Measurements from ENCODE around the gene CD151.

Gene CD151

DNA sequence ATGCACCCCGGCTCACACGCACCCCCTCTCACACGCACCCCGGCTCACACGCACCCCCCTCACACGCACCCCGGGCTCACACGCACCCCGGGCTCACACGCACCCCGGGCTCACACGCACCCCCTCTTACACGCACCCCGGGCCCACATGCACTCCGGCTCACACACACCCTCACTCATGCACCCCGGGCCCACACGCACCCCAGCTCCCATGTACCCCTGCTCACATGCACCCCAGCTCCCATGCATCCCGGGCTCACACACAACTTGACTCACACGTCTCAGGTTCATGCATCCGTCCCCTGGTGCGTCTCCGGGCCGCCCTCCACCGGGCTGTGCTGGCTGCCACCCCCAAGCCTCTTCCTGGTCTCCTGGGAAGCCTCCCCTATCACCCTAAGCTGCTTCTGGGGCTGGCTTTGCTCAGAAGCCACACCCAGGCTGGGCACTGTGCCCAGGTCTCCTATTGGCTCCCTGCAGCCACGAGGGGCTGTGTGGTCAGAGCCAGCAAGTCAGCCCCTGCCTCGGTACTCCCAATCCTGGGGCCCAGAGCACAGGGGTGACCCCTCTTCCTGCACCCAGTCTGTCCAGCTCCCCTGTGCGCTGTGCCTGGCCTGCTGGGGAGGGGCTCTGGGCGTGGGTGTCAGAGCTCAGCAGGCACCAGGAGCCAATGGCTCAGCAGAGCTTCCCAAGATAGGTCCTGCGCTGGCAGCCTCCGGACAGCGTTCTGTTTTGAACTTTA lies 26.8 kb downstream of the CD151 start:
- no peak for DNase-seq

DNA sequence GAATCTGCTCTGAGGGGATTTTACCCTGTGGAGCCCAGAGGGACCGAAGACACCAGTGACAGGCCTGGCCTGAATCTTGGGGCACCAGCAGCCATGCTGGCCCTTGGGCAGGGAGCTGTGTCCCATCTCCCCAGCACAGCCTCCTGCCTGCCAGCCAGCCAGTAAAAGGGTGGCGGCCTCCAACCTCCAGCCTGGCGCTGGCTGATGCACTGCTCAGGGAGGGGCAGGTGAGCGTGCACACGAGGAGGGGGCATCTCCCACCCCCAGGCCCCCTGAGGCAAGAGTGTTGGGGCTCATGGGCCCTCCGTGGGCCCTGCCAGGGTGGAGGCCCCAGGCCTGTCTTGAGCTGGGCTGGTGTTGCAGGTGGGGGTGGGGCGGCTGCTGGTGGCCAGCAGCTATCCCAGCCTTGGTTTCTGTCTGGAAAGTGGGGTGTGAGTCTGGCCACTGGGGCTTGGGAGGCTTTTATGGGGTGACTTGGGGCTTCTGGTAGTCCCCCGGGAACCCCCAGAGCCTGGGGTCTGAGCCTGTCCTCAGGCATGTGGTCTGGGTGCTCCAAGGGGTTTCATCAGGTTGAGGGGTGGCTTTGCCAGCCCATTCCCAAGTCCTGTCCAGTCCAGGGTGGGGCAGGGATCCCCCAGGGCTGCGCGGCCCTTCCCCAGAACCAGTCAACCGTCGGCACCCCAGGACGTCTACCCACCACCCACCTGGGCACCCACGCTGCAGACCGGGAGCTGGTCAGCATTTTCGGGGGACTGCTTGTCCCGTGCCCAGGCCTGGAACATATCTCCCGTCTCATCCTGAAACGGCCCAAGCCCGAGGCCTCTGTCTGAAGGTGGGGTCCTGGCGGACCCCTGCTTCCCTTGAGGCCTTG lies 27.7 kb downstream of the CD151 start:
- DNase-seq: no peak

- no peak for DNase-seq
These were observed 28.3 kb downstream of the CD151 start for GRCh38 chr11:861105-861479.

DNA sequence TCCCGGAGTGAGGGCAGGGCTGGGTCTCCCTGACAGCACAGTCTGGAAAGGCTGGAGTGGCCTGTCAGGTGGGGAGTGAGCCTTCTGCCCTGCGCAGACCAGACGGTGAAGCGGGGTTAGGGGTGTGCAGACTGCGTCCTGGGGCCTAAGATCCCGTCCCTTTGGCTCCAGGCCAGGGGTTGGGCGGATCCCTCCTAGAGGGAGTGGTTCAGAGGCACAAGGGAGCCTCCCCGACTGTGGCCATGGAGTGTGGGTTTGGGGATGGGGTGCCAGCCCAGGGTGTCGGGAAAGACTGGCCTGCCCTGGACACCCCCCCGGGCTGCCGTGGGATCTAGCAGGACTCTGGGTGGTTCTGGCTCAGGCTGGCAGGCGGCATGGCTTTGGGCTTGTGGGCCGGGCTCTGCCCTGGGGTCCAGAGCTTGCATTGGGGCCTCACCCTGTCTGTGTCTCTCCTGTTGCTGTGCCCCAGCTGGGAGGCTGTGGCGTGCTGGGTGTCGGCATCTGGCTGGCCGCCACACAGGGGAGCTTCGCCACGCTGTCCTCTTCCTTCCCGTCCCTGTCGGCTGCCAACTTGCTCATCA lies 29.4 kb downstream of the CD151 start:
- no peak for DNase-seq

DNA sequence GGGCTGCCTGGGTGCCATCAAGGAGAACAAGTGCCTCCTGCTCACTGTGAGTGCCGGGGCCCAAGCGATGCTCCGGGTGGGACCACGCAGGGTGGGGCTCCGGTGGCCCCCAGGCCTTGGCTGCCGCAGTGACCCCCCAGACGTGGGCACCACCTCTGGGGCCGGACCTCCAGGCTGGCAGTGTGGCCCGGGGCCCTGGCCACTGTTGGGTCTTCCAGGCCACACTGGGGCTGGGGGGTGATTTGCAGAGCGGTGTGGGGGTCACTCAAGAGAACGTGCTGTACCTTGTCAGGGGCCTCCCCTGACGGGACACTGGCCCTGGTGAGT lies 29.9 kb downstream of the CD151 start:
- DNase-seq: no peak

GRCh38 chr11:863023-863909 lies 30.5 kb downstream of the CD151 start:
- no peak for DNase-seq

DNA sequence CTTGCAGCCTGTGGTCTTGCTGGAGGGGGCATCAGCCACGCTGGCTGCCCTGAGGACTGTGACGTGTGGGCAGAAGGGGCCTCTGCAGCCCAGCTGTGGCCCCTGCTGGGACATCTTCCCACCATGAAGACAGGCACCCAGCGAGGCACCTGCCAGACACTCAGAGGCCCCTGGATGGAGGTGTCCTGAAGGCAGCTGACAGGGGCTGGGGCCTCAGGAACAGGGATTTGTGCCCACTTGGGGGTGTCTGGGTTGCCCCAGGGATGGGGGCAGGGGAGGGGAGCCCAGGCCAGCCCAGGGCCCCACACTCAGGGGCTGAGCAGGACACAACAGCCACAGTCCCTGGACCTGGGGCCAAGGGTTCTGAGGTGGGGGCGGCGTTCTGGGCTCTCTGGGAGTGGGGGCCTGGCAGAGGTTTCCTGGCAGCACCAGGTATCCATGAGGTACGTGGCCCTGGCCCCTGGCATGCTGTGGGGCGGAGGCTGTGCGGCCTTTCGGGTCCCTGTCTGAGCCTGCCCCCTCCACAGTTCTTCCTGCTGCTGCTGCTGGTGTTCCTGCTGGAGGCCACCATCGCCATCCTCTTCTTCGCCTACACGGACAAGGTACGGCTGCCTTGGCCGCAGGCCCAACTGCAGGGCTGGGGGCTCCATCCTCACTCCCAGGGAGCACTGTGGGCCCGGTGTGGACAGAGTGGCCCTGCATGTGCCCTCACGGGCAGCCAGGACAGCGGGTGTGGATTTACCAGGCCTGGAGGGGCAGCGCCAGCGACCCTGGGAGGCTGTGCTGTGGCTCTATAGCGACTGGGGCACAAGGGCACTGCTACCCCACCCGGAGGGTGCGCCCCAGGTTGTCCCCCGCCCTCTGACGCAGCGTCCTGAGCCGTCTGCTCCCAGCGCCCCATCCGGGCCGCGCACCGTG lies 31.4 kb downstream of the CD151 start:
- DNase-seq: no peak

GRCh38 chr11:864898-865297 lies 32.1 kb downstream of the CD151 start:
- DNase-seq: no peak

- DNase-seq: no peak
These were observed 33.0 kb downstream of the CD151 start for GRCh38 chr11:865462-866430.

GRCh38 chr11:866481-866880 lies 33.7 kb downstream of the CD151 start:
- DNase-seq: no peak

DNA sequence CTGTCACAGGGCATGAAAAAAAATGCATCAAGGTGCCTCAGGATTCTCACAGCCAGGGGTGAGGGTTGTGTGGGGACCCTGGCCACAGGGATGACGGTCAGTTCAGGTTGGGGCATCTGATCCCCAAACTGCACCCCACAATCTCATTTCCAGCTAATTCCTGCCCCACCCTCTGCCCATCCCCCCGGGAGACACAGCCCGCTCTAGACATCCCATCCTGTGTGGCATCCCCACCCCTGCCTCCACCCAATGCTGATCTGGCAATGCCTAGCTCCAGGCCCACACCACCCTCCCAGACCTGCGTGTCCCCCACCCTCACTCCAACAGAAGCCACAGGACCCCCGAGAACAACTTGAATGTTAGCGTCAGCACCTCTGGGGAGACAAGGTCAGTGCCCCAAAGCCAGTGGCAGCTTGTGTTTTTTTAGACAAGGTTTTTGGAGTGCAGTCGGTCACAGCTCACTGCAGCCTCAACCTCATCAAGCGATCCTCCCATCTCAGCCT lies 35.2 kb downstream of the CD151 start:
- DNase-seq: no peak

DNA sequence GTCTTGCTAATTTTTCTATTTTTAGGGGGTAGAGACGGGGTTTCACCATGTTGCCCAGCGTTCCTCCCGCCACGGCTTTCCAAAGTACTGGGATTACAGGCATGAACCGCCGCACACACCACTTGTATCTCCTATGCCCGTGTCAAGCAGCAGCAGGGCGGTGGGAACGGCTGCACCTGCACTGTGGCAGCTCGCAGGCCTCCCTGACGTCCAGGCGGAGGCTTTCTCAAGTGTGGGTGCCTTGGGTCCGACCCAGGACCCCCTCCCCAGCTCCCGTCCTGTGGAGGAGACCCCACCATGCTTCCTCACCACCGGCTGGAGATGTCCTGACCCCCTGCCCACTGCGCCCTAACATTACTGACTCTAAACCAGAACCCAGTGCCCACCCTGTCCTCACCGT lies 35.6 kb downstream of the CD151 start:
- DNase-seq: no peak

DNA sequence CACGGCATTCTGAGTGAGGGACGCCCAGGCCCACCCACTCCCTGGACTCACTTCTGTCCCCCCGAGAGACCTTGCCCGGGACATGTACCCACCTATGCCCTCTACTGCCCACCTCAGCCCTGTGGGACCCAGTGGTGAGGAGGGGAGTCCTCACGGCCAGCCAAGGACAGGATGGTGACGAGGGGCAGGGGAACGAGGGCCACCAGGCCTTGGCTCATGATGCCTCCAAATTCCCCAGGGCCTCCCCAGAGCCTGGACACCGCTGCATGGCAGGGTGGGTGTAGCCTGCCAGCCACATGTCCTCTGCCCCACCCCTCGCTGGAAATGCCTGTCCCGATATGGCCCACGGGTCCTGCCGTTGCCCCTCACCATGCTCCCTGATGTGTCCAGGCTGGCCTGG lies 36.0 kb downstream of the CD151 start:
- DNase-seq: no peak

DNA sequence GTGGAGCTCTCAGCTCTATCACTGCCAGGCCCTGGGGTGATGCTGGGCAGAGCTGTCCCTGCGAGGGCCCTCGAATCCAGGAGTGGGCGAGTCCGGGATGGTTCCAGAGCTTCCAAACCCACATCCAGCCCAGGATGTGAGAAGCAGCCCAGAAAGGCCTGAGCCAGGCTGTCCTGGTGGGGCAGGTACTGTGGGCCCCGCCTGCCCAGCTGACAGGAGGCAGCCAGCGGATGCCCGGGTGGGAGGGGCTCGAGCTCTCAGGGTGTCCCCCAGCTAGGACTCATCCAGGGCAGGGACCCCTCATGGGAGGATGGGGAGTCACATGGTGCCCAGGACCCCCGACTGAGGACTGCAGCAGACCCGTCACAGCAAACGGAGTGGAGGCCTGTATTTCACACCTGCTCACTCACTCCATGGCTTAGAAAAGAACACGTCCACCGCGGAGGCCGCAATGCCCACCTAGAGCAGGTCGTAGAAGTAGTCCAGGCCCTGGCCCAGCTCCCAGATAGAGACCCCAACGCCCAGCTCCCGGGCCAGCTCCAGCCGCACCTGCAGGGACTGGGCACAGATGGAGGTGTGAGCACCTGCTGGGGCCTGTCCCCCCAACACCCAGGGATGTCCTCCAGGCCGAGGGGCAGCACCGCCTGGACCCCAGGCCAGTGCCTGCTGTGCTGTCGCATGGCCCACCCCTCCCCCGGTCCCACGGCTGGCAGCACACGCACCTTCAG lies 36.8 kb downstream of the CD151 start:
- no peak for DNase-seq

- DNase-seq: no peak
These were observed 37.3 kb downstream of the CD151 start for GRCh38 chr11:870127-870413.

DNA sequence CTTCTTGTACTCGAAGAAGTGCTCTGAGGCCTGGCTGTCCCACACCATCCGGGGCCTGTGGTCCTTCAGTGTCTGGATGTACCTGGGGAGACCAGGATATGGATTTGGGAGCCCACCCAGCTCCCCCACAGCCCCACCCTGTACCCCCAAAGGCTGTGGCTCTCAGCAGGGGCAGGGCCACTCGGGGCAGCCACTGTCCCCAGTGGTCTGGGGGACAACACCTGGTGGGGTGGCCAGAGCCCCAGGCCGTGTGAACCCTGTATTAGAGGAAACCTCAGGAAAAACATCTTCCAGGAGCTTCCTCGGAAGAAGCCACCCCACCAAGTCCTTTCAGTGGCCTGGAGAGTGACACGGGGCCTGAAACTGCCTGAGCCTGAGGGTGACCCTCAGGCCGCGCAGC lies 37.7 kb downstream of the CD151 start:
- DNase-seq: no peak

GRCh38 chr11:871472-871871 lies 38.7 kb downstream of the CD151 start:
- DNase-seq: no peak

- no peak for DNase-seq
These were observed 40.0 kb downstream of the CD151 start for GRCh38 chr11:872799-873198.

DNA sequence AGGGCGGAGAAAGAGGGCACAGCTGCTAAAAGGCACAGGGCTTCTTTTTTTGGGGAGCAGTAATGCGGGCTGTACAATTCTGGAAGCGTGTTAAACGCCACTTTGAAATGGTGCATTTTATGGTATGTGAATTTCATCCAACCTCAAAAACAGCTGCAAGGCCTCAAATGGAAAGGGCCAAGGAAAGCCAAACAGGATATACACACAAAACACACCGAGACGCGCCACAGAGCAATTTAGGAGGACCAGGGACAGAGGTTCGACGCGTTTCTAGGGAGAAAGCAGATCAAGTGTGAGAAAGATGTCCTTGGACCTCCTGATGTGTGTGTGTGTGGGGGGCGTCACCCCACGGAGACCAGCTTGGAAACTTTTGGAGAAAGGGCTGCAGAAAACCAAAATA lies 41.0 kb downstream of the CD151 start:
- no peak for DNase-seq

GRCh38 chr11:875203-875602 lies 42.5 kb downstream of the CD151 start:
- no peak for DNase-seq
